Neural crest cell (in vitro differentiated cells): ENCODE results near the gene HDAC4. TPM values are rescaled to one million over a fixed set of nuclear protein-coding genes. Genes with fewer than 3 reads are reported as not detected.
A peak's percentile ranks its signal among the peaks of the same experiment; 100 is the strongest.

ENCODE experiments used
- DNase-seq: peaks from one replicate; pipeline ENCODE4 v3.0.0; 2021; ENCODE audit warnings: low read depth, mixed read lengths, low spot score
- H3K27ac Mint-ChIP-seq: one replicate; pipeline ENCODE4 v1.8.0; 2021; ENCODE audit warnings: mild to moderate bottlenecking, mixed read lengths; ENCODE audit not compliant: unreplicated experiment
- H3K27me3 Mint-ChIP-seq: 2 replicates; pipeline ENCODE4 v1.8.0; 2021; ENCODE audit warnings: low read depth, mild to moderate bottlenecking, mixed read lengths
- H3K36me3 Mint-ChIP-seq: 2 replicates; pipeline ENCODE4 v1.8.0; 2021; ENCODE audit warnings: low read depth, mild to moderate bottlenecking, mixed read lengths
- H3K4me1 Mint-ChIP-seq: 2 replicates; pipeline ENCODE4 v1.8.0; 2021; ENCODE audit warnings: mixed read lengths
- H3K4me3 Mint-ChIP-seq: one replicate; pipeline ENCODE4 v1.8.0; 2021; ENCODE audit warnings: mild to moderate bottlenecking, mixed read lengths
- H3K9me3 Mint-ChIP-seq: 2 replicates; pipeline ENCODE4 v1.8.0; 2021; ENCODE audit warnings: mixed read lengths
- CTCF ChIP-seq: fragments of 200-600 bp; sonication (generic); conservative IDR thresholded peaks from 2 replicates; pipeline ENCODE4 v1.5.0; 2021; ENCODE audit warnings: antibody characterized with exemption, mild to moderate bottlenecking
- total RNA-seq: library from RNA; stranded (reverse); gene quantifications from 2 replicates; pipeline ENCODE4 v1.2.1, GENCODE V29; 2021

Gene HDAC4
- total RNA-seq, 1 donor from 2014 or later: 52.1 TPM

- Mint-ChIP-seq H3K36me3 (peaks cover 11% of the 10 kb centered on the region), H3K4me1 (peaks cover 76% of the 10 kb centered on the region), H3K9me3 (peaks cover 4% of the 10 kb centered on the region), H3K27me3 (no peaks in the 10 kb centered on the region), H3K4me3 (peak overlapping the region; percentile 17), H3K27ac (no peak overlapping the region)
- no peak for TF ChIP-seq CTCF
- no peak for DNase-seq
Observed at GRCh38 chr2:239259603-239260298, 141.1 kb downstream of the HDAC4 start.

- no peak for DNase-seq
Observed at GRCh38 chr2:239259173-239259572, 141.6 kb downstream of the HDAC4 start.

GRCh38 chr2:239258248-239258647 lies 142.6 kb downstream of the HDAC4 start:
- Mint-ChIP-seq H3K4me1 (peaks cover 80% of the 10 kb centered on the region), H3K27ac (peak overlapping the region; percentile 78), H3K9me3 (peaks cover 4% of the 10 kb centered on the region), H3K27me3 (no peaks in the 10 kb centered on the region), H3K36me3 (peaks cover 11% of the 10 kb centered on the region), H3K4me3 (no peak overlapping the region)
- DNase-seq: no peak
- TF ChIP-seq CTCF: no peak

More at GRCh38 chr2:239259173-239259572, 141.6 kb downstream of the HDAC4 start:
- no peak for TF ChIP-seq CTCF
- peaks cover 4% of the 10 kb centered on the region for H3K9me3 Mint-ChIP-seq
- H3K4me3 Mint-ChIP-seq: no peak overlapping the region
- H3K4me1 Mint-ChIP-seq: peaks cover 76% of the 10 kb centered on the region
- peaks cover 11% of the 10 kb centered on the region for H3K36me3 Mint-ChIP-seq
- H3K27ac Mint-ChIP-seq: no peak overlapping the region
- no peaks in the 10 kb centered on the region for H3K27me3 Mint-ChIP-seq

- DNase-seq: no peak
- peak overlapping the region; percentile 7 for H3K4me3 Mint-ChIP-seq
- peaks cover 4% of the 10 kb centered on the region for H3K9me3 Mint-ChIP-seq
- H3K27me3 Mint-ChIP-seq: no peaks in the 10 kb centered on the region
- peak overlapping the region; percentile 7 for H3K27ac Mint-ChIP-seq
- no peak for TF ChIP-seq CTCF
- peaks cover 15% of the 10 kb centered on the region for H3K36me3 Mint-ChIP-seq
- peaks cover 82% of the 10 kb centered on the region for H3K4me1 Mint-ChIP-seq
Observed at GRCh38 chr2:239257511-239257937, 143.3 kb downstream of the HDAC4 start.

- Mint-ChIP-seq H3K4me3 (no peak overlapping the region), H3K36me3 (peaks cover 15% of the 10 kb centered on the region), H3K27ac (peak overlapping the region; percentile 17), H3K9me3 (peaks cover 4% of the 10 kb centered on the region), H3K4me1 (peaks cover 86% of the 10 kb centered on the region), H3K27me3 (no peaks in the 10 kb centered on the region)
- no peak for DNase-seq
- TF ChIP-seq CTCF: no peak
Observed at GRCh38 chr2:239256350-239256743, 144.5 kb downstream of the HDAC4 start.
